OCI-LY1 (cell line): ENCODE data around the gene LONRF2.
A peak's percentile ranks its signal among the peaks of the same experiment; 100 is the strongest.

Experiments
- H2AFZ ChIP-seq: fragments of 200-600 bp; sonication (generic), shearing (Covaris generic); 2 replicates; pipeline ENCODE4 v1.6.0; 2014; ENCODE audit warnings: antibody characterized with exemption, mild to moderate bottlenecking, low read length
- H3F3A ChIP-seq: fragments of 200-600 bp; sonication (generic), shearing (Covaris generic); 2 replicates; pipeline ENCODE4 v1.6.0; 2014; ENCODE audit warnings: mild to moderate bottlenecking, antibody characterized with exemption, low read length, moderate library complexity; ENCODE audit not compliant: insufficient read depth
- H3K27ac ChIP-seq: fragments of 200-600 bp; sonication (generic); 2 replicates; pipeline ENCODE4 v1.5.1; 2014; ENCODE audit warnings: low read length, mixed run types, mild to moderate bottlenecking, low read depth; ENCODE audit not compliant: poor library complexity, severe bottlenecking
- H3K27me3 ChIP-seq: fragments of 200-600 bp; sonication (generic); 2 replicates; pipeline ENCODE4 v1.6.0; 2014; ENCODE audit warnings: antibody characterized with exemption, mild to moderate bottlenecking, low read length, moderate library complexity; ENCODE audit not compliant: insufficient read depth
- H3K36me3 ChIP-seq: fragments of 200-600 bp; sonication (generic); 2 replicates; pipeline ENCODE4 v1.6.1; 2014; ENCODE audit warnings: mild to moderate bottlenecking, antibody characterized with exemption, low read length, moderate library complexity, mixed read lengths; ENCODE audit not compliant: insufficient read depth
- H3K4me1 ChIP-seq: fragments of 200-600 bp; sonication (generic); 2 replicates; pipeline ENCODE4 v1.5.1; 2014; ENCODE audit warnings: mild to moderate bottlenecking, low read length, moderate library complexity; ENCODE audit not compliant: insufficient read depth, severe bottlenecking
- H3K4me2 ChIP-seq: fragments of 200-600 bp; sonication (generic), shearing (Covaris generic); 2 replicates; pipeline ENCODE4 v1.6.1; 2014; ENCODE audit warnings: low read length
- H3K4me3 ChIP-seq: fragments of 200-600 bp; sonication (generic); 2 replicates; pipeline ENCODE4 v1.5.1; 2014; ENCODE audit warnings: low read length, low read depth, mild to moderate bottlenecking, mixed read lengths; ENCODE audit not compliant: poor library complexity, severe bottlenecking
- H3K79me2 ChIP-seq: fragments of 200-600 bp; shearing (Covaris generic); 2 replicates; pipeline ENCODE4 v1.6.1; 2016; ENCODE audit warnings: mixed run types, low read length, mixed read lengths; ENCODE audit not compliant: insufficient read depth
- H3K9ac ChIP-seq: fragments of 200-600 bp; sonication (generic), shearing (Covaris generic); 2 replicates; pipeline ENCODE4 v1.6.1; 2014; ENCODE audit warnings: mild to moderate bottlenecking, low read length, mixed read lengths
- H3K9me2 ChIP-seq: fragments of 200-600 bp; sonication (generic), shearing (Covaris generic); 2 replicates; pipeline ENCODE4 v1.6.1; 2014; ENCODE audit warnings: low read depth, mild to moderate bottlenecking, low read length, mixed read lengths
- H3K9me3 ChIP-seq: fragments of 200-600 bp; shearing (Covaris generic); 2 replicates; pipeline ENCODE4 v1.6.1; 2014; ENCODE audit warnings: low read length, mixed read lengths
- H4K20me1 ChIP-seq: fragments of 200-600 bp; sonication (generic), shearing (Covaris generic); 2 replicates; pipeline ENCODE4 v1.6.0; 2016; ENCODE audit warnings: mild to moderate bottlenecking, low read length; ENCODE audit not compliant: insufficient read depth
- CTCF ChIP-seq: fragments of 200-600 bp; sonication (generic), shearing (Covaris generic); IDR thresholded peaks from 2 replicates; pipeline ENCODE4 v1.5.1; 2017; ENCODE audit warnings: mild to moderate bottlenecking, antibody characterized with exemption, low read length, moderate library complexity, mixed read lengths
- EZH2 ChIP-seq: fragments of 200-600 bp; sonication (generic), shearing (Covaris generic); IDR thresholded peaks from 2 replicates; pipeline ENCODE4 v1.8.0; 2017; ENCODE audit warnings: borderline replicate concordance, mixed run types, mild to moderate bottlenecking, antibody characterized with exemption, low read length, moderate library complexity, mixed read lengths

LONRF2 gene

DNA sequence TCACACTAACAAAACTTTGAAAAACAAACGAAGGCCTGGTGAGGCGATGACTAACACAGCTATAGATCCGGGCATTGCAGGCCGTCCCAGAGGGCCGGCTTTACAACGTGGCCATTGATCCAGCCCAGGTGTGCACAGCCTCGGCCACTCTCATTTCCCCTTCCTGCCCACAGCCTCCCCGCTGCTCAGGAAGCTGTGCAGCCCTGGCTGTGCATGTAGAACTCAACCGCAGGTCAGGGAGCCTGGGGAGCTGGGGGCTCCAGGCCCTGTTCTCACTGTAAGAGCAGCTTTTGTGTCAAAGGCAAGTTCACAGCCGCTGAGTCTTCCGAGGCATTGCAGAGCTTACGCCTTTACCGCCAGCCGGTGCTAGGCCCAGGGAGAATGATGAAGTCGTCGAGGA, 87.2 kb downstream of the LONRF2 start:
- Histone ChIP-seq H3K27ac (peak overlapping the region; percentile 91), H4K20me1 (no peaks in the 10 kb centered on the region), H3K27me3 (no peaks in the 10 kb centered on the region), H3K79me2 (no peaks in the 10 kb centered on the region), H3K9ac (peak overlapping the region; percentile 55), H3K9me2 (no peaks in the 10 kb centered on the region), H3F3A (no peaks in the 10 kb centered on the region), H3K4me1 (peaks cover 50% of the 10 kb centered on the region), H2AFZ (no peak overlapping the region), H3K9me3 (no peaks in the 10 kb centered on the region), H3K36me3 (no peaks in the 10 kb centered on the region), H3K4me2 (peak overlapping the region; percentile 59), H3K4me3 (peak overlapping the region; percentile 39)
- TF ChIP-seq CTCF (no peak), EZH2 (no peak)

- no peak for TF ChIP-seq EZH2
- no peak for TF ChIP-seq CTCF
- H3K9me2 ChIP-seq: no peaks in the 10 kb centered on the region
- no peaks in the 10 kb centered on the region for H3F3A ChIP-seq
- H2AFZ ChIP-seq: no peak overlapping the region
- H4K20me1 ChIP-seq: no peaks in the 10 kb centered on the region
- no peak overlapping the region; the same call in 1 of the 2 replicates for H3K9ac ChIP-seq
- H3K36me3 ChIP-seq: no peaks in the 10 kb centered on the region
- no peak overlapping the region for H3K4me2 ChIP-seq
- H3K4me3 ChIP-seq: no peak overlapping the region
- no peaks in the 10 kb centered on the region for H3K9me3 ChIP-seq
- H3K27me3 ChIP-seq: no peaks in the 10 kb centered on the region
- peak overlapping the region; percentile 91 for H3K27ac ChIP-seq
- H3K79me2 ChIP-seq: no peaks in the 10 kb centered on the region
- peaks cover 50% of the 10 kb centered on the region for H3K4me1 ChIP-seq
Observed at GRCh38 chr2:100234141-100234540, 88.2 kb downstream of the LONRF2 start.

DNA sequence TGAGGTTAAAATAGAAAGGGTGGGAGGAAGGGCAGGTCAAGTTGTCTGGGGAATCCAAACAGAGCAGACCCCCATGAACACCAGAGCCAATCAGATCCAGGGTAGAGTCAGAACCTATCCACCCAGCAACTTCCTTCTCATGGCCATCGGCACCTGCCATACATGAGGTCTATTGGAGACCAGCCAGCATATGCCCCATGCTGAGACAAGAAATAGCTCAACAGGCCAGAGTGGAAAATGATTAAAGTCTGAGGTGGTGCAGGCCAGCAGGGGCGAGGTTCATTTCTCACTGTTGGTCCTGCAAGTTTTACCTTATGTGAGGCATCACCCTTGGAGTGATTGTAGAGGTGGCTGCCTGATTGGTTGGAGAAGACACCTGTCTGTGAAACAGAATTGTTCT, 89.2 kb downstream of the LONRF2 start:
- H3K4me3 ChIP-seq: no peak overlapping the region
- H2AFZ ChIP-seq: no peak overlapping the region
- no peaks in the 10 kb centered on the region for H3F3A ChIP-seq
- peak overlapping the region; percentile 36 for H3K27ac ChIP-seq
- no peak overlapping the region for H3K4me2 ChIP-seq
- no peaks in the 10 kb centered on the region for H3K9me3 ChIP-seq
- H4K20me1 ChIP-seq: no peaks in the 10 kb centered on the region
- no peak overlapping the region for H3K9ac ChIP-seq
- H3K79me2 ChIP-seq: no peaks in the 10 kb centered on the region
- H3K36me3 ChIP-seq: no peaks in the 10 kb centered on the region
- TF ChIP-seq CTCF (no peak), EZH2 (no peak)
- no peaks in the 10 kb centered on the region for H3K27me3 ChIP-seq
- H3K9me2 ChIP-seq: no peaks in the 10 kb centered on the region
- peaks cover 50% of the 10 kb centered on the region for H3K4me1 ChIP-seq
